HPDE6-E6E7 (cell line): ENCODE results near the gene FBXO33.

ENCODE experiments used
- DNase-seq: peaks from one replicate; pipeline ENCODE4 v3.0.0; 2011; ENCODE audit warnings: missing footprints; ENCODE audit errors: extremely low spot score

Gene FBXO33

DNA sequence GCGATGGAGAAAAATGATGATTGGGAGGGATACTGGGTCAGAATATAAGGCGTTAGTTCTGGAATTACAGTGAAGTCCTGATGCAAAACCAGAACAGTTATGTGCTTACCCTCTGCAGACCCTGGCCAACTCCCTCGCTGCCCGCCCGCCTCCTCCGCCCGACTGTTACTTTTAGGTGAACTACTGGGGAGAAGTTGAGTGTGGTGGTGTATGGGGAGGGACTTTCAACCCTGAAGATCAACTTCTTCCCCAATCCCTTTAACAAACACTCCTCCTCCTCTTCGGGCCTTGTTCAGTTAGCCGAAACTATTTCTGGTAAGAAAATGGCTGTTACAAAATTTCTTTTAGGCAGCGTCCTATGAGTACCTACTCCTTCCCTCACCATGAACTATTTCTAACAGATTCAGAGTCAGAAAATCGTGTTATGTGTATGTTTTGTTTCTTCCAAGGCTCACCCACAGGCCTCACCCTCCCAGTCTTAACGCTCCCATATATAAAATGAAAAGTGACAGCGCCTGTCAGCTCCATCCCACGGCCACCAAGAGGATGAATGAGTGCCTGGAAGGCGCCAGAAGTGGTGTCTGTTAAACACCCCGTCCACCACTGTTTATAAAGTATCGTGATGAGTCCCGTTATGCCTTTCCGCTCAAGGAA, 1.3 kb downstream of the FBXO33 start:
- no peak for DNase-seq

DNA sequence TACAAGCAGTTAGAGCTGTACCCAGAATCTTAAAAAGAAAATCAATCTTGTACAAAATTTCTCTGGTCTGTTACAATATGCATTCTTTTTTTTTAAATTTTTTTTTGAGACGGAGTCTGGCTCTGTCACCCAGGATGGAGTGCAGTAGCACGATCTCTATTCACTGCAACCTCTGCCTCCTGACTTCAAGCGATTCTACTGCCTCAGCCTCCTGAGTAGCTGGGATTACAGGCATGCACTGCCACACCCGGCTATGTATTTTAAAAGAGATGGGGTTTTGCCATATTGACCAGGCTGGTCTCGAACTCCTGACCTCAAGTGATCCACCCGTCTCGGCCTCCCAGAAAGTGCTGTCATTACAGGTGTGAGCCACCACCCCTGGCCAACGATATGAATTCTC, 4.1 kb downstream of the FBXO33 start:
- DNase-seq, result no peak

- DNase-seq, result no peak
Observed at GRCh38 chr14:39426605-39427004, 5.6 kb downstream of the FBXO33 start.

GRCh38 chr14:39425947-39426346, 6.3 kb downstream of the FBXO33 start:
- no peak for DNase-seq

- no peak for DNase-seq
Observed at GRCh38 chr14:39423793-39424192, 8.4 kb downstream of the FBXO33 start.

GRCh38 chr14:39422243-39422642, 10.0 kb downstream of the FBXO33 start:
- no peak for DNase-seq

GRCh38 chr14:39419272-39419671, 13.0 kb downstream of the FBXO33 start:
- no peak for DNase-seq

GRCh38 chr14:39417014-39417413, 15.2 kb downstream of the FBXO33 start:
- no peak for DNase-seq

- no peak for DNase-seq
Observed at GRCh38 chr14:39416072-39416471, 16.2 kb downstream of the FBXO33 start.

GRCh38 chr14:39406560-39406959, 25.7 kb downstream of the FBXO33 start:
- no peak for DNase-seq

DNA sequence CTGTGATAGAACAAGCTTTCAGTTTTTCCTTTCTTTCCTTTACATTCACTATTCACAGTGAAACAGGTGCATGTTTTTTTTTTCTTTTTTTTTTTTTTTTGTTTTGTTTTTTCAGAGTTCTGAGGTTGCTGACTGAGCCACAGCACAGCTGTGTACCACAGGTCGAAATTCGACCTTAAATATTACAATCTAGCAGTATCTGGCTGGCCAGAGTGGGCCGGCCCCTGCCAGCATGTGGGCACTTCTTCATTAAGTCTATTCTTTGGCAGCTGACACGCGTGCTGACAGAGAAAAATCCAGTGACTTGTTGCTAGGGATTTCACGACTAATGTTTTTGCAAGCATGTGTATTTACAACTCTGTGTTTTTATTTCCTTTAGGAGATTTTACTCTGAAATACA, 33.9 kb downstream of the FBXO33 start:
- DNase-seq, result no peak

GRCh38 chr14:39396448-39396847, 35.8 kb downstream of the FBXO33 start:
- no peak for DNase-seq

GRCh38 chr14:39395555-39396254, 36.5 kb downstream of the FBXO33 start:
- DNase-seq, result peak; percentile 41

- DNase-seq, result peak; percentile 55
Observed at GRCh38 chr14:39393289-39393688, 38.9 kb downstream of the FBXO33 start.

- DNase-seq, result no peak
Observed at GRCh38 chr14:39384177-39384576, 48.1 kb downstream of the FBXO33 start.

DNA sequence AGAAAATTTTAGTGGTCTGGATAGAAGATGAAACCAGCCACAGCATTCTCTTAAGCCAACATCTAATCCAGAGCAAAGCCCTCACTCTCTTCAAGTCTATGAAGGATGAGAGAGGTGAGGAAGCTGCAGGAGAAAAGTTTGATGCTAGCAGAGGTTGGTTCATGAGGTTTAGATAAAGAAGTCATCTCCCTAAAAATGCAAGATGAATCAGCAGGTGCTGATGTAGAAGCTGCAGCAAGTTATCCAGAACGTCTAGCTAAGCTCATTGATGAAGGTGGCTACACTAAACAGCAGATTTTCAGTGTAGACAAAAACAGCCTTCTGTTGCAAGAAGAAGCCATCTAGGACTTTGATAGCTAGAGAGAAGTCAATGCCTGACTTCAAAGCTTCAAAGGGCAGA, 48.5 kb downstream of the FBXO33 start:
- no peak for DNase-seq

DNA sequence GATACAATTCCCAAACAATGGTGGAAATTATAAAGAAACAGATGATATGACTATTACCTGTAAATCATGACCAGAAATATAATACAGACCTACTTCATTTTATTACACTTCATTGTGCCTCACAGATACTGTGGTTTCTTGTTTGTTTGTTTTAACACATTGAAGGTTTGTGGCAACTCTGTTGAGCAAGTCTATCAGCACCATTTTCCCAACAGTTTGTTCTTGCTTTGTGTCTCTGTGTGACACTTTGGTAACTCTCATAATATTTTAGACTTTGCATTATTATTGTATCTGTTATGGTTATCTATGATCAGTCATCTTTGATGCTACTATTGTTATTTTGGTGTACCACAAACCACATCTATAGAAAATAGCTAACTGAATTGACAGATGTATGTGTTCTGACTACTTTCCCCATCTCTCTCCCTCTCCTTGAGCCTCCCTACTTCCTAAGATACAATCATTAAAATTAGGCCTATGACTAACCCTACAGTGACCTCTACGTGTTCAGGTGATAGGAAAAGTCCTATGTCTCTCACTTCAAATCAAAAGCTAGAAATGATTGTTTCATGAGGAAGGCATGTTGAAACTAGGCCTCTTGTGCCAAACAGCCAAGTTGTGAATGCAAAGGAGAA, 49.1 kb downstream of the FBXO33 start:
- no peak for DNase-seq

DNA sequence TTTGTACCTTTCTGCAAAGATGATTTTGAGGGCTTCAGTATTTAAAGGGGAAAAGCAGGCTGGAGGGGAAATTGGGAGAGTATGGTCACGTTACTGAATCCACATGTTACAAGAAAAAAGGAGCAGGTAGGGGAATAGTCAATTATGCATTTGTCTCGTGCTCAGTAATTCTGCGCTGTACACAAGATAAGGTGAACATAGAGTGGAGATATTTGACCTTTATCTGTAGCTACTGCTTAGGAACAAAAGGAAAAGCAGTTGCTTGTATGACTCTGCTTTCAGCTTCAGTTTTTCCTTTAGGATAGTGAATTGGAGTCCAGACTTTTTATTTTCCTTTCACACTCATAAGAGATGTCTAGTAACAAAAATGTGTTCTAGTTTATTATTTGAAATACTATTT, 49.8 kb downstream of the FBXO33 start:
- no peak for DNase-seq

DNA sequence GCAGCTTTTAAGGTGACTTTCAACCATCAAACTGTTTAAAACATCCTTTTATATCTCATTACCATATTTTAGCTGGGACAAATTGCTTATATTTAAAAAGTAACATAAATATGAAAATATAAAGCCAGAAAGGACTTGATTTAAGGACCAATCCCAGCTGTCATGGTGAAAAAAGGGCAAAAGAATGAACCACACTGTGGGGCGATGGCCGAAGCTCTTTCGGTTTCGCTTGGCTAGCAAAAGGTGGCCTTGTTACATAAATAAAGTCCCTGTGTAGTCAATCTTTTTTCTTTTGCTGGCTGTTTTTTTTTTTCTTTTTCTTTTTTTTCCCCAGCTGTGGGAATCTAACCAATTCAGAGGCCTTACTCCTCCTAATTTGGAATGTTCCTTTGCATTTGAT, 50.9 kb downstream of the FBXO33 start:
- no peak for DNase-seq

GRCh38 chr14:39376667-39377403, 55.4 kb downstream of the FBXO33 start:
- DNase-seq, result no peak

GRCh38 chr14:39374851-39375250, 57.4 kb downstream of the FBXO33 start:
- no peak for DNase-seq

- no peak for DNase-seq
Observed at GRCh38 chr14:39372656-39373055, 59.6 kb downstream of the FBXO33 start.
